Gastroesophageal sphincter (tissue), 3 donors: Measurements from ENCODE around the gene RPLP2.

Experiments
- CTCF ChIP-seq, 4 experiments: fragments of 200-600 bp in 2 of 4; fragments of 450-650 bp in 2 of 4; sonication (generic) in 1 of 4; IDR thresholded peaks; one replicate each; pipeline ENCODE4 v1.5.1; 2017 to 2019; ENCODE audit warnings: antibody characterized with exemption in 4 of 4, mild to moderate bottlenecking in 2 of 4, moderate library complexity in 2 of 4
- EP300 ChIP-seq: sonication (generic); formaldehyde crosslinking; IDR thresholded peaks from one replicate; pipeline ENCODE4 v1.6.1; 2017; ENCODE audit warnings: antibody characterized with exemption, mild to moderate bottlenecking
- POLR2A ChIP-seq, 2 donors: fragments of 450-650 bp; IDR thresholded peaks; one replicate each; pipeline ENCODE4 v1.6.1; 2017; ENCODE audit warnings: antibody characterized with exemption in 2 of 2, mild to moderate bottlenecking in 2 of 2, moderate library complexity in 1 of 2

GRCh38 chr11:769887-770641 lies 39.7 kb upstream of the RPLP2 start:
- TF ChIP-seq CTCF (IDR thresholded peaks at IDR 0.05) (no peak), POLR2A (IDR thresholded peaks at IDR 0.05) (no peak), EP300 (no peak)
